OCI-LY3 (cell line): ENCODE data around the gene ALMS1.

ENCODE experiments used
- H2AFZ ChIP-seq: fragments of 200-600, 300-600 bp; shearing (Covaris generic); 2 replicates; pipeline ENCODE4 v1.6.0; 2014; ENCODE audit warnings: antibody characterized with exemption, low read depth, low read length
- H3K27ac ChIP-seq: fragments of 200-600, 300-600 bp; sonication (generic); 2 replicates; pipeline ENCODE4 v1.5.1; 2014; ENCODE audit warnings: mild to moderate bottlenecking, low read length, moderate library complexity, mixed read lengths
- H3K27me3 ChIP-seq: fragments of 200-600, 300-600 bp; sonication (generic); 2 replicates; pipeline ENCODE4 v1.6.1; 2014; ENCODE audit warnings: low read depth, low read length, mixed read lengths
- H3K36me3 ChIP-seq: fragments of 200-600, 300-600 bp; sonication (generic); replicated peaks from 2 replicates; pipeline ENCODE3; 2014; ENCODE audit warnings: low read depth, low read length, mixed read lengths
- H3K4me1 ChIP-seq: fragments of 300-600, 200-600 bp; sonication (generic); 2 replicates; pipeline ENCODE4 v1.6.1; 2014; ENCODE audit warnings: low read length, mixed read lengths
- H3K4me2 ChIP-seq: fragments of 200-600, 300-600 bp; sonication (generic); 2 replicates; pipeline ENCODE4 v1.6.1; 2014; ENCODE audit warnings: low read length, mixed read lengths
- H3K4me3 ChIP-seq: fragments of 300-600, 200-600 bp; sonication (generic); 2 replicates; pipeline ENCODE4 v1.5.1; 2014; ENCODE audit warnings: antibody characterized with exemption, mild to moderate bottlenecking, low read length, moderate library complexity
- H3K79me2 ChIP-seq: fragments of 300-600, 200-600 bp; shearing (Covaris generic); 2 replicates; pipeline ENCODE4 v1.6.1; 2014; ENCODE audit warnings: mild to moderate bottlenecking, low read length, mixed read lengths
- H3K9ac ChIP-seq: fragments of 300-600, 200-600 bp; shearing (Covaris generic); 2 replicates; pipeline ENCODE4 v1.6.0; 2014; ENCODE audit warnings: mild to moderate bottlenecking, low read length, moderate library complexity
- H3K9me3 ChIP-seq: fragments of 200-600, 300-600 bp; shearing (Covaris generic); 2 replicates; pipeline ENCODE4 v1.6.1; 2014; ENCODE audit warnings: low read length, mixed read lengths; ENCODE audit not compliant: insufficient read depth
- H4K20me1 ChIP-seq: fragments of 200-600, 300-600 bp; sonication (generic); 2 replicates; pipeline ENCODE4 v1.6.1; 2016; ENCODE audit warnings: low read length, mixed read lengths; ENCODE audit not compliant: insufficient read depth
- EZH2phosphoT487 ChIP-seq: fragments of 200-600 bp; shearing (Covaris generic); IDR thresholded peaks from 2 replicates; pipeline ENCODE4 v1.6.1; 2018; ENCODE audit warnings: antibody characterized with exemption, mixed run types, low read depth
- TF ChIP-seq, protein P1 (sequence below): fragments of 200-600, 300-600 bp; sonication (generic); IDR thresholded peaks from 2 replicates; pipeline ENCODE4 v1.5.1; 2014; ENCODE audit warnings: antibody characterized with exemption, low read length, low read depth

The ALMS1 gene

GRCh38 chr2:73436019-73436418 lies 50.4 kb downstream of the ALMS1 start:
- peaks cover 4% of the 10 kb centered on the region; the same call in 1 of the 2 replicates for H3K4me1 ChIP-seq
- TF ChIP-seq, protein P1, sequence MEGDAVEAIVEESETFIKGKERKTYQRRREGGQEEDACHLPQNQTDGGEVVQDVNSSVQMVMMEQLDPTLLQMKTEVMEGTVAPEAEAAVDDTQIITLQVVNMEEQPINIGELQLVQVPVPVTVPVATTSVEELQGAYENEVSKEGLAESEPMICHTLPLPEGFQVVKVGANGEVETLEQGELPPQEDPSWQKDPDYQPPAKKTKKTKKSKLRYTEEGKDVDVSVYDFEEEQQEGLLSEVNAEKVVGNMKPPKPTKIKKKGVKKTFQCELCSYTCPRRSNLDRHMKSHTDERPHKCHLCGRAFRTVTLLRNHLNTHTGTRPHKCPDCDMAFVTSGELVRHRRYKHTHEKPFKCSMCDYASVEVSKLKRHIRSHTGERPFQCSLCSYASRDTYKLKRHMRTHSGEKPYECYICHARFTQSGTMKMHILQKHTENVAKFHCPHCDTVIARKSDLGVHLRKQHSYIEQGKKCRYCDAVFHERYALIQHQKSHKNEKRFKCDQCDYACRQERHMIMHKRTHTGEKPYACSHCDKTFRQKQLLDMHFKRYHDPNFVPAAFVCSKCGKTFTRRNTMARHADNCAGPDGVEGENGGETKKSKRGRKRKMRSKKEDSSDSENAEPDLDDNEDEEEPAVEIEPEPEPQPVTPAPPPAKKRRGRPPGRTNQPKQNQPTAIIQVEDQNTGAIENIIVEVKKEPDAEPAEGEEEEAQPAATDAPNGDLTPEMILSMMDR, result no peak
- no peak for TF ChIP-seq EZH2phosphoT487
- no peaks in the 10 kb centered on the region for H3K79me2 ChIP-seq
- no peaks in the 10 kb centered on the region for H4K20me1 ChIP-seq
- no peak overlapping the region for H3K9ac ChIP-seq
- H3K27me3 ChIP-seq, result no peaks in the 10 kb centered on the region
- H3K4me2 ChIP-seq, result no peak overlapping the region
- H3K27ac ChIP-seq, result no peak overlapping the region
- peaks cover 34% of the 10 kb centered on the region for H3K36me3 ChIP-seq
- H2AFZ ChIP-seq, result no peak overlapping the region
- H3K9me3 ChIP-seq, result peaks cover 15% of the 10 kb centered on the region; the same call in 1 of the 2 replicates
- H3K4me3 ChIP-seq, result no peak overlapping the region

DNA sequence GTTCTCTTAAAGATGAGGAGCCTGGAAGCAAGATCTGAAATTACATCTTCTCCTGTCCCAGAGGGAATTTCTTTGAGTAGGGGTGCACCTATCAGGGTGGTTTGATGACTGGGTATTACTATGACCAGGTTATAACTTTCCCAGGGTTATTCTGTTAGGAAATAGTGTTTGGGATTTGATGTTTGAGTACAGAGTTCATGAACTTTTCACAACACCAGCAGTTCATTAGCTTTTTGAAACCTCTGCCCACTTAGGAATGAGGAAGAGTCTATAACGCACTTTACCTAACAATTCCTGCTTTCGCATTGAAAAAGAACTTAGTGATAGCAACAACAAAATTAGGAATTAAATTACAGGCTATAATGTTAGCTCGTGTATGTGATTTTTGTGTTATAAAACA lies 58.6 kb downstream of the ALMS1 start:
- Histone ChIP-seq H3K9me3 (no peaks in the 10 kb centered on the region), H3K27me3 (no peaks in the 10 kb centered on the region), H4K20me1 (no peaks in the 10 kb centered on the region), H3K27ac (no peak overlapping the region), H3K79me2 (no peaks in the 10 kb centered on the region), H3K36me3 (peaks cover 14% of the 10 kb centered on the region), H3K9ac (no peak overlapping the region), H3K4me3 (no peak overlapping the region), H3K4me1 (no peaks in the 10 kb centered on the region), H2AFZ (no peak overlapping the region), H3K4me2 (no peak overlapping the region)
- TF ChIP-seq EZH2phosphoT487, result no peak
- TF ChIP-seq, protein P1, result no peak

DNA sequence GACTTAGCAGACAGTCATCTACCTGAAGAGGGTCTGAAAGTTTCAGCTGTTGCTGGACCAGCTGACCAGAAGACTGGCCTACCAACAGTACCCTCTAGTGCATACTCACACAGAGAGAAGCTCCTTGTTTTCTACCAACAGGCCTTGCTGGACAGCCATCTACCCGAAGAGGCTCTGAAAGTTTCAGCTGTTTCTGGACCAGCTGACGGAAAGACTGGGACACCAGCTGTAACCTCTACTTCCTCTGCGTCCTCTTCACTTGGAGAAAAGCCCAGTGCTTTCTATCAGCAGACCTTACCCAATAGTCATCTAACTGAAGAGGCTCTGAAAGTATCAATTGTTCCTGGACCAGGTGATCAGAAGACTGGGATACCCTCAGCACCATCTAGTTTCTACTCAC lies 63.2 kb downstream of the ALMS1 start:
- Histone ChIP-seq H3K79me2 (no peaks in the 10 kb centered on the region), H3K27ac (no peak overlapping the region), H4K20me1 (no peaks in the 10 kb centered on the region), H3K9me3 (no peaks in the 10 kb centered on the region), H3K36me3 (peaks cover 29% of the 10 kb centered on the region), H3K4me2 (no peak overlapping the region), H3K4me3 (no peak overlapping the region), H3K4me1 (peaks cover 13% of the 10 kb centered on the region), H3K9ac (no peak overlapping the region), H3K27me3 (no peaks in the 10 kb centered on the region), H2AFZ (no peak overlapping the region)
- TF ChIP-seq EZH2phosphoT487, result no peak
- TF ChIP-seq, protein P1, result no peak

DNA sequence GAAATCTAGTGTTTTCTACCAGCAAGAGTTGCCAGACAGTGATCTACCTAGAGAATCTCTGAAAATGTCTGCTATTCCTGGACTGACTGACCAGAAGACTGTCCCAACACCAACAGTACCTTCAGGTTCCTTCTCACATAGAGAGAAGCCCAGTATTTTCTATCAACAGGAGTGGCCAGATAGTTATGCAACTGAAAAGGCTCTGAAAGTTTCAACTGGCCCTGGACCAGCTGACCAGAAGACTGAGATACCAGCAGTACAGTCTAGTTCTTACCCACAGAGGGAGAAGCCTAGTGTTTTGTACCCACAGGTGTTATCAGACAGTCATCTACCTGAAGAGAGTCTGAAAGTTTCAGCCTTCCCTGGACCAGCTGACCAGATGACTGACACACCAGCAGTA lies 63.8 kb downstream of the ALMS1 start:
- TF ChIP-seq, protein P1, result no peak
- no peak for TF ChIP-seq EZH2phosphoT487
- Histone ChIP-seq H3K9ac (no peak overlapping the region), H3K4me1 (peaks cover 13% of the 10 kb centered on the region), H2AFZ (no peak overlapping the region), H3K4me3 (no peak overlapping the region), H3K36me3 (peaks cover 29% of the 10 kb centered on the region), H3K27me3 (no peaks in the 10 kb centered on the region), H3K9me3 (no peaks in the 10 kb centered on the region), H4K20me1 (no peaks in the 10 kb centered on the region), H3K79me2 (no peaks in the 10 kb centered on the region), H3K27ac (no peak overlapping the region), H3K4me2 (no peak overlapping the region)
